Measurements from ENCODE around the gene KCTD13.

GRCh38 chr16:29857133-29857760, 68.8 kb downstream of the KCTD13 start:
- TF ChIP-seq CTCF (IDR thresholded peaks at IDR 0.05; ENCODE audit: low read length) (no peak), EZH2 (optimal IDR thresholded peaks at IDR 0.05; ENCODE audit: low read depth, low read length) (no peak), EZH2phosphoT487 (IDR thresholded peaks at IDR 0.05; ENCODE audit: low read length) (no peak)

Data from MM.1S (cell line).